Measurements from ENCODE around the gene ARMC7.
"Not testable (repeated sequence)": the region's sequence is repeated elsewhere in the genome, so short reads cannot be mapped to it uniquely, and the experiment has no call there.

ARMC7 gene

GRCh38 chr17:75159196-75160031 lies 49.6 kb downstream of the ARMC7 start:
- H3K27me3 ChIP-seq (replicated peaks in 2 of 5; ENCODE audit: control insufficient read depth in 4 of 5, insufficient read depth in 5 of 5, low read length in 4 of 5), result no peaks in the 10 kb centered on the region
- peaks cover 0 to 8% (median 6%) of the 10 kb centered on the region in 4 experiments for H3K4me1 ChIP-seq (ENCODE audit: control extremely low read depth in 1 of 4, control insufficient read depth in 4 of 4, insufficient read depth in 4 of 4, low read length in 3 of 4)
- peaks cover 0 to 11% (median 4%) of the 10 kb centered on the region in 4 experiments for H3K36me3 ChIP-seq (ENCODE audit: control insufficient read depth in 4 of 4, insufficient read depth in 4 of 4, low read length in 3 of 4)
- no peak overlapping the region for H3K27ac ChIP-seq (ENCODE audit: insufficient read depth in 1 of 2, low read depth in 1 of 2, low read length in 2 of 2, poor library complexity in 1 of 2, severe bottlenecking in 2 of 2)
- ChIA-PET POLR2A (no interaction called here), CTCF (interaction anchor here (0.7 to 1.4 kb wide), 5 partner anchors 12 to 163 kb away, joined by 3 to 7 read pairs (median 3); no protein-coding TSS in a partner anchor)
- no peak for DNase-seq
- 97% methylated on average over 4 of the region's 4 CpGs for WGBS (ENCODE audit: insufficient coverage)
- H3K9me3 ChIP-seq (ENCODE audit: control extremely low read depth in 1 of 5, control insufficient read depth in 4 of 5, insufficient read depth in 2 of 5, low read depth in 1 of 5, low read length in 4 of 5), result no peaks in the 10 kb centered on the region
- H3K4me3 ChIP-seq (ENCODE audit: control insufficient read depth in 1 of 7, extremely low read depth in 1 of 7, insufficient read depth in 4 of 7, low read depth in 2 of 7, low read length in 6 of 7), result no peak overlapping the region

- POLR2A ChIA-PET, result no interaction called here
- DNase-seq, result no peak
- H3K36me3 ChIP-seq (ENCODE audit: control insufficient read depth in 4 of 4, insufficient read depth in 4 of 4, low read length in 3 of 4), result peaks cover 0 to 13% (median 6%) of the 10 kb centered on the region in 4 experiments
- CTCF ChIA-PET, result interaction anchor here (0.9 to 1.4 kb wide), 2 partner anchors 12 to 36 kb away, joined by 4 to 7 read pairs; no protein-coding TSS in a partner anchor
- H3K4me1 ChIP-seq (ENCODE audit: control extremely low read depth in 1 of 4, control insufficient read depth in 4 of 4, insufficient read depth in 4 of 4, low read length in 3 of 4), result peaks cover 0 to 2% (median 0%) of the 10 kb centered on the region in 4 experiments
- no peak overlapping the region for H3K4me3 ChIP-seq (ENCODE audit: control insufficient read depth in 1 of 7, extremely low read depth in 1 of 7, insufficient read depth in 4 of 7, low read depth in 2 of 7, low read length in 6 of 7)
- H3K27me3 ChIP-seq (replicated peaks in 2 of 5; ENCODE audit: control insufficient read depth in 4 of 5, insufficient read depth in 5 of 5, low read length in 4 of 5), result no peaks in the 10 kb centered on the region
- 89% methylated on average over 3 of the region's 5 CpGs for WGBS (ENCODE audit: insufficient coverage)
- H3K9me3 ChIP-seq (ENCODE audit: control extremely low read depth in 1 of 5, control insufficient read depth in 4 of 5, insufficient read depth in 2 of 5, low read depth in 1 of 5, low read length in 4 of 5), result no peaks in the 10 kb centered on the region
- no peak overlapping the region for H3K27ac ChIP-seq (ENCODE audit: insufficient read depth in 1 of 2, low read depth in 1 of 2, low read length in 2 of 2, poor library complexity in 1 of 2, severe bottlenecking in 2 of 2)
These were observed 50.4 kb downstream of the ARMC7 start for GRCh38 chr17:75160211-75160610.

GRCh38 chr17:75163074-75163473 lies 53.3 kb downstream of the ARMC7 start:
- Histone ChIP-seq H3K27ac (ENCODE audit: insufficient read depth in 1 of 2, low read depth in 1 of 2, low read length in 2 of 2, poor library complexity in 1 of 2, severe bottlenecking in 2 of 2) (no peak overlapping the region), H3K27me3 (replicated peaks in 2 of 5; ENCODE audit: control insufficient read depth in 4 of 5, insufficient read depth in 5 of 5, low read length in 4 of 5) (no peaks in the 10 kb centered on the region), H3K4me1 (ENCODE audit: control extremely low read depth in 1 of 4, control insufficient read depth in 4 of 4, insufficient read depth in 4 of 4, low read length in 3 of 4) (no peaks in the 10 kb centered on the region), H3K9me3 (ENCODE audit: control extremely low read depth in 1 of 5, control insufficient read depth in 4 of 5, insufficient read depth in 2 of 5, low read depth in 1 of 5, low read length in 4 of 5) (no peaks in the 10 kb centered on the region), H3K36me3 (ENCODE audit: control insufficient read depth in 4 of 4, insufficient read depth in 4 of 4, low read length in 3 of 4) (peaks cover 0 to 34% (median 18%) of the 10 kb centered on the region in 4 experiments), H3K4me3 (ENCODE audit: control insufficient read depth in 1 of 7, extremely low read depth in 1 of 7, insufficient read depth in 4 of 7, low read depth in 2 of 7, low read length in 6 of 7) (no peak overlapping the region)
- ChIA-PET CTCF (interaction anchor here (0.6 to 1.0 kb wide), 3 partner anchors 15 to 51 kb away, joined by 3 read pairs; no protein-coding TSS in a partner anchor), POLR2A (interaction anchor here (0.9 kb wide), 1 partner anchor 8 kb away, joined by 5 read pairs; the partner anchor contains the start of gene JPT1)
- no peak for DNase-seq
- WGBS (ENCODE audit: insufficient coverage), result 100% methylated on average over 5 of the region's 5 CpGs

- not testable (repeated sequence) for DNase-seq; H3K9me3 ChIP-seq (ENCODE audit: control extremely low read depth in 1 of 5, control insufficient read depth in 4 of 5, insufficient read depth in 2 of 5, low read depth in 1 of 5, low read length in 4 of 5); H3K4me1 ChIP-seq (ENCODE audit: control extremely low read depth in 1 of 4, control insufficient read depth in 4 of 4, insufficient read depth in 4 of 4, low read length in 3 of 4); H3K27me3 ChIP-seq (replicated peaks in 2 of 5; ENCODE audit: control insufficient read depth in 4 of 5, insufficient read depth in 5 of 5, low read length in 4 of 5); H3K27ac ChIP-seq (ENCODE audit: insufficient read depth in 1 of 2, low read depth in 1 of 2, low read length in 2 of 2, poor library complexity in 1 of 2, severe bottlenecking in 2 of 2); H3K4me3 ChIP-seq (ENCODE audit: control insufficient read depth in 1 of 7, extremely low read depth in 1 of 7, insufficient read depth in 4 of 7, low read depth in 2 of 7, low read length in 6 of 7)
- ChIA-PET POLR2A (interaction anchor here (0.6 kb wide), 1 partner anchor 51 kb away, joined by 3 read pairs; no protein-coding TSS in a partner anchor), CTCF (interaction anchor here (0.9 kb wide), 2 partner anchors 13 to 33 kb away, joined by 3 read pairs; partner anchors contain the start of gene NT5C)
- 98% methylated on average over 12 of the region's 15 CpGs for WGBS (ENCODE audit: insufficient coverage)
- H3K36me3 ChIP-seq (ENCODE audit: control insufficient read depth in 4 of 4, insufficient read depth in 4 of 4, low read length in 3 of 4), result peaks cover 3 to 42% (median 20%) of the 10 kb centered on the region in 4 experiments
These were observed 54.8 kb downstream of the ARMC7 start for GRCh38 chr17:75164606-75165005.

- peaks cover 10 to 48% (median 31%) of the 10 kb centered on the region in 4 experiments for H3K36me3 ChIP-seq (ENCODE audit: control insufficient read depth in 4 of 4, insufficient read depth in 4 of 4, low read length in 3 of 4)
These were observed 59.2 kb downstream of the ARMC7 start for GRCh38 chr17:75168998-75169397.

GRCh38 chr17:75173526-75173925 lies 63.8 kb downstream of the ARMC7 start:
- no peak overlapping the region for H3K4me3 ChIP-seq (ENCODE audit: control insufficient read depth in 1 of 7, extremely low read depth in 1 of 7, insufficient read depth in 4 of 7, low read depth in 2 of 7, low read length in 6 of 7)
- WGBS (ENCODE audit: insufficient coverage), result 100% methylated on average over 3 of the region's 4 CpGs
- POLR2A ChIA-PET, result interaction anchor here (0.7 kb wide), 1 partner anchor 27 kb away, joined by 4 read pairs; no protein-coding TSS in a partner anchor
- H3K36me3 ChIP-seq (ENCODE audit: control insufficient read depth in 4 of 4, insufficient read depth in 4 of 4, low read length in 3 of 4), result peaks cover 14 to 56% (median 39%) of the 10 kb centered on the region in 4 experiments
- DNase-seq, result no peak
- CTCF ChIA-PET, result interaction anchor here (0.7 to 13.2 kb wide), 9 partner anchors 11 to 212 kb away, joined by 3 to 156 read pairs (median 5); partner anchors contain the start of genes ARMC7, JPT1 and NT5C
- H3K27me3 ChIP-seq (replicated peaks in 2 of 5; ENCODE audit: control insufficient read depth in 4 of 5, insufficient read depth in 5 of 5, low read length in 4 of 5), result no peaks in the 10 kb centered on the region
- peak overlapping the region in 1 of 2 experiments; percentile 37 for H3K27ac ChIP-seq (ENCODE audit: insufficient read depth in 1 of 2, low read depth in 1 of 2, low read length in 2 of 2, poor library complexity in 1 of 2, severe bottlenecking in 2 of 2)
- no peaks in the 10 kb centered on the region for H3K9me3 ChIP-seq (ENCODE audit: control extremely low read depth in 1 of 5, control insufficient read depth in 4 of 5, insufficient read depth in 2 of 5, low read depth in 1 of 5, low read length in 4 of 5)
- H3K4me1 ChIP-seq (ENCODE audit: control extremely low read depth in 1 of 4, control insufficient read depth in 4 of 4, insufficient read depth in 4 of 4, low read length in 3 of 4), result peaks cover 0 to 2% (median 0%) of the 10 kb centered on the region in 4 experiments

More at GRCh38 chr17:75168998-75169397, 59.2 kb downstream of the ARMC7 start:
- Histone ChIP-seq H3K27ac (ENCODE audit: insufficient read depth in 1 of 2, low read depth in 1 of 2, low read length in 2 of 2, poor library complexity in 1 of 2, severe bottlenecking in 2 of 2) (no peak overlapping the region), H3K27me3 (replicated peaks in 2 of 5; ENCODE audit: control insufficient read depth in 4 of 5, insufficient read depth in 5 of 5, low read length in 4 of 5) (no peaks in the 10 kb centered on the region), H3K9me3 (ENCODE audit: control extremely low read depth in 1 of 5, control insufficient read depth in 4 of 5, insufficient read depth in 2 of 5, low read depth in 1 of 5, low read length in 4 of 5) (no peaks in the 10 kb centered on the region), H3K4me3 (ENCODE audit: control insufficient read depth in 1 of 7, extremely low read depth in 1 of 7, insufficient read depth in 4 of 7, low read depth in 2 of 7, low read length in 6 of 7) (no peak overlapping the region), H3K4me1 (ENCODE audit: control extremely low read depth in 1 of 4, control insufficient read depth in 4 of 4, insufficient read depth in 4 of 4, low read length in 3 of 4) (peaks cover 0 to 2% (median 0%) of the 10 kb centered on the region in 4 experiments)
- POLR2A ChIA-PET, result interaction anchor here (0.6 to 0.7 kb wide), 3 partner anchors 14 to 93 kb away, joined by 3 to 7 read pairs (median 3); no protein-coding TSS in a partner anchor
- CTCF ChIA-PET, result interaction anchor here (0.6 to 13.2 kb wide), 5 partner anchors 18 to 311 kb away, joined by 3 to 156 read pairs (median 3); no protein-coding TSS in a partner anchor
- DNase-seq, result no peak
- WGBS (ENCODE audit: insufficient coverage), result no CpG with 5 or more reads among the region's 4 CpGs

Measured in common myeloid progenitor, CD34-positive (primary cell).